K562 (cell line): ENCODE results near the gene ARHGEF7. TPM values are rescaled to one million over a fixed set of nuclear protein-coding genes. Genes with fewer than 3 reads are reported as not detected.

ENCODE experiments used
- ATAC-seq: fragments of 200-7000 bp; cut with Tn5 transposase; 3 replicates; pipeline ENCODE4 v1.9.1; 2020; ENCODE audit warnings: moderate library complexity
- BruUV-seq: library from RNA; stranded (reverse); fragments of 400-500 nt; replicated peaks from 2 replicates; lab custom pipeline; 2021; lab: Mats Ljungman, UMichigan
- CTCF ChIA-PET: fragments of 300-600 bp; formaldehyde crosslinking; extraction: SDS; loops from one replicate; lab custom pipeline; 2021; ENCODE audit warnings: low intra/inter-chr PET ratio; lab: Yijun Ruan, JAX
- POLR2A ChIA-PET: fragments of 300-600, 350-650 bp; sonication (Branson Sonifier 250); formaldehyde crosslinking; extraction: SDS; loops from one replicate; lab custom pipeline; 2021; ENCODE audit warnings: antibody characterized with exemption, inconsistent platforms; lab: Yijun Ruan, JAX
- DNase-seq, 4 experiments: peaks; one replicate each; pipeline versions ENCODE4 v3.0.0 to v3.0.0-alpha.2; 2011 to 2018; ENCODE audit warnings: low spot score in 3 of 4, mixed read lengths in 3 of 4; ENCODE audit errors: extremely low read depth in 1 of 4
- FAIRE-seq: peaks from 2 replicates; lab custom pipeline; 2011; peaks lifted over from hg19 to GRCh38; lab: Jason Lieb, UNC
- H2AFZ ChIP-seq: 2 replicates; pipeline ENCODE4 v1.6.0; 2011; ENCODE audit warnings: low read depth, low read length, control low read depth, inconsistent platforms
- H3K27ac ChIP-seq: fragments of 200-600 bp; 3 replicates; pipeline ENCODE4 v1.8.0; 2011; ENCODE audit warnings: low read depth, mild to moderate bottlenecking, control low read depth, inconsistent platforms, low read length, moderate library complexity, mixed read lengths; ENCODE audit errors: extremely low read depth
- H3K27me3 ChIP-seq, 2 experiments: fragments of 300-600 bp in 1 of 2; 2 replicates in 1 of 2; 3 replicates in 1 of 2; pipeline versions ENCODE4 v1.6.0 to v1.8.0; 2011; ENCODE audit warnings: inconsistent platforms in 2 of 2, low read length in 2 of 2, mild to moderate bottlenecking in 1 of 2, mixed read lengths in 1 of 2, moderate library complexity in 1 of 2; ENCODE audit not compliant: control insufficient read depth in 2 of 2, insufficient read depth in 2 of 2
- H3K36me3 ChIP-seq: fragments of 300-600 bp; 3 replicates; pipeline ENCODE4 v1.8.0; 2011; ENCODE audit warnings: mild to moderate bottlenecking, low read length, inconsistent platforms; ENCODE audit not compliant: control insufficient read depth, insufficient read depth
- H3K4me1 ChIP-seq, 2 experiments: fragments of 200-600 bp in 1 of 2; replicated peaks in 1 of 2; 2 replicates in 1 of 2; 3 replicates in 1 of 2; pipeline versions ENCODE4 v1.5.1 to v1.8.0; 2011; ENCODE audit warnings: inconsistent platforms in 2 of 2, low read length in 2 of 2, mild to moderate bottlenecking in 1 of 2, mixed read lengths in 1 of 2, moderate library complexity in 1 of 2; ENCODE audit not compliant: control insufficient read depth in 2 of 2, insufficient read depth in 2 of 2
- H3K4me2 ChIP-seq: 2 replicates; pipeline ENCODE4 v1.6.1; 2011; ENCODE audit warnings: low read length, control low read depth, inconsistent platforms, mixed read lengths; ENCODE audit not compliant: insufficient read depth
- H3K4me3 ChIP-seq: fragments of 200-600 bp; sonication (generic), shearing (Covaris generic); 2 replicates; pipeline ENCODE4 v1.5.1; 2016; ENCODE audit warnings: control low read depth, inconsistent platforms
- H3K79me2 ChIP-seq: fragments of 200-600 bp; 3 replicates; pipeline ENCODE4 v1.8.0; 2011; ENCODE audit warnings: low read length, inconsistent platforms; ENCODE audit not compliant: control insufficient read depth, insufficient read depth
- H3K9ac ChIP-seq, 2 experiments: 2 replicates each; pipeline versions ENCODE4 v1.6.0 to v1.6.1; 2011; ENCODE audit warnings: low read depth in 2 of 2, low read length in 2 of 2, control low read depth in 1 of 2, inconsistent platforms in 1 of 2, mild to moderate bottlenecking in 1 of 2, mixed read lengths in 1 of 2; ENCODE audit not compliant: insufficient read depth in 1 of 2
- H3K9me1 ChIP-seq: one replicate; pipeline ENCODE4 v1.6.0; 2011; ENCODE audit warnings: inconsistent platforms, mild to moderate bottlenecking, low read length, moderate library complexity; ENCODE audit not compliant: control insufficient read depth, insufficient read depth
- H3K9me3 ChIP-seq: replicated peaks from 2 replicates; pipeline ENCODE4 v1.5.1; 2011; ENCODE audit warnings: low read depth, low read length, inconsistent platforms; ENCODE audit not compliant: control insufficient read depth, insufficient read depth
- H4K20me1 ChIP-seq: replicated peaks from 2 replicates; pipeline ENCODE4 v1.6.1; 2011; ENCODE audit warnings: low read length, inconsistent platforms, mixed read lengths; ENCODE audit not compliant: control insufficient read depth, insufficient read depth
- CBX2 ChIP-seq: fragments of 200-600 bp; sonication (generic); IDR thresholded peaks from one replicate; pipeline ENCODE4 v1.6.1; 2012; ENCODE audit warnings: mild to moderate bottlenecking, low read length, inconsistent platforms; ENCODE audit not compliant: insufficient read depth, poor library complexity, severe bottlenecking
- CBX8 ChIP-seq: fragments of 200-600 bp; sonication (generic); IDR thresholded peaks from 2 replicates; pipeline ENCODE4 v1.6.1; 2012; ENCODE audit warnings: borderline replicate concordance, mixed run types, low read depth, mild to moderate bottlenecking, moderate library complexity, mixed read lengths, low read length, control low read depth, inconsistent platforms; ENCODE audit not compliant: poor library complexity, severe bottlenecking; ENCODE audit errors: extremely low read depth
- CCNT2 ChIP-seq: IDR thresholded peaks from 2 replicates; pipeline ENCODE4 v1.6.1; 2011; ENCODE audit warnings: borderline replicate concordance, low read depth, mild to moderate bottlenecking, moderate library complexity, mixed read lengths, low read length; ENCODE audit not compliant: insufficient read length; ENCODE audit errors: extremely low read depth
- CEBPG ChIP-seq, 3 experiments: fragments of 200-800 bp in 1 of 3; sonication (Bioruptor generic) in 1 of 3; sonication (generic) in 1 of 3; formaldehyde crosslinking in 1 of 3; IDR thresholded peaks in 2 of 3; conservative IDR thresholded peaks in 1 of 3; 2 replicates each; pipeline versions ENCODE4 v1.6.1 to v1.8.0; 2016 to 2022; ENCODE audit warnings: missing compliant biosample characterization in 2 of 3, missing genetic modification characterization in 2 of 3, mild to moderate bottlenecking in 1 of 3, missing genetic modification reagents in 1 of 3
- CTCF ChIP-seq, 3 experiments: IDR thresholded peaks in 2 of 3; conservative IDR thresholded peaks in 1 of 3; 2 replicates each; pipeline ENCODE4 v1.5.1; 2011 to 2012; ENCODE audit warnings: low read length in 3 of 3, mild to moderate bottlenecking in 3 of 3, control low read depth in 2 of 3, improper control_type of control experiment in 1 of 3, inconsistent platforms in 1 of 3, low read depth in 1 of 3, mixed read lengths in 1 of 3, moderate library complexity in 1 of 3; ENCODE audit not compliant: insufficient read depth in 2 of 3
- HNRNPK ChIP-seq: fragments of 200-400 bp; formaldehyde crosslinking; IDR thresholded peaks from one replicate; pipeline ENCODE4 v1.6.1; 2018; ENCODE audit warnings: mild to moderate bottlenecking, low read depth, low read length; ENCODE audit not compliant: poor library complexity, severe bottlenecking
- HNRNPL ChIP-seq: fragments of 200-400 bp; formaldehyde crosslinking; IDR thresholded peaks from 2 replicates; pipeline ENCODE4 v1.6.1; 2017; ENCODE audit warnings: low read depth, mild to moderate bottlenecking, low read length
- KAT2B ChIP-seq: IDR thresholded peaks from one replicate; pipeline ENCODE4 v1.6.1; 2012; ENCODE audit warnings: low read depth, mild to moderate bottlenecking, control low read depth, inconsistent platforms, low read length, moderate library complexity
- KHSRP ChIP-seq: fragments of 450-650 bp; IDR thresholded peaks from 2 replicates; pipeline ENCODE4 v1.6.1; 2017
- MTA1 ChIP-seq: fragments of 450-650 bp; IDR thresholded peaks from 2 replicates; pipeline ENCODE4 v1.6.1; 2017; ENCODE audit warnings: borderline replicate concordance
- NFIC ChIP-seq: fragments of 450-650 bp; IDR thresholded peaks from 2 replicates; pipeline ENCODE4 v1.6.1; 2017; ENCODE audit warnings: mild to moderate bottlenecking, inconsistent platforms
- PCBP2 ChIP-seq: fragments of 200-400 bp; formaldehyde crosslinking; IDR thresholded peaks from 2 replicates; pipeline ENCODE4 v1.6.1; 2018; ENCODE audit warnings: low read length, low read depth, mild to moderate bottlenecking, moderate library complexity; ENCODE audit not compliant: poor library complexity, severe bottlenecking
- SRSF3 ChIP-seq: fragments of 200-400 bp; formaldehyde crosslinking; IDR thresholded peaks from 2 replicates; pipeline ENCODE4 v1.6.1; 2016; ENCODE audit warnings: mild to moderate bottlenecking, low read length, moderate library complexity; ENCODE audit not compliant: insufficient read depth
- WGBS: fragments of 100-300 bp; shearing (Covaris generic); methylation state at CpG from one replicate; pipeline ENCODE4 v1.1.6; 2016; ENCODE audit warnings: low coverage, mixed read lengths; ENCODE audit not compliant: insufficient coverage; ENCODE audit errors: missing lambda C conversion rate; 5-methylcytosine and 5-hydroxymethylcytosine counted together
- in situ Hi-C: fragments of 300-500 bp; cut with MboI; formaldehyde crosslinking; loops from 4 replicates; pipeline ENCODE4 v1.15.0; 2018; ENCODE audit warnings: inconsistent platforms, mixed read lengths
- intact Hi-C: fragments of 100-400 bp; cut with micrococcal nuclease; formaldehyde crosslinking; loops from 2 replicates; pipeline ENCODE4 v1.14.2; 2022
- polyA plus RNA-seq, 8 experiments: library from polyadenylated mRNA; depleted of rRNA in 4 of 8; stranded (reverse) in 5 of 8; unstranded in 3 of 8; fragments of >200 nt; fragmentation: Nextera tagmentation in 2 of 8; fragmentation: Illumina TruSeq in 1 of 8; extraction: Ambion mirVana in 2 of 8; extraction: Trizol in 1 of 8; gene quantifications; 2 replicates each; pipeline versions ENCODE4 v1.2.1 to v1.2.3, GENCODE V29; 2011 to 2014; ENCODE audit warnings: inconsistent platforms in 1 of 8, missing spikeins in 1 of 8
- total RNA-seq, 7 experiments: library from RNA; depleted of rRNA in 6 of 7; stranded (reverse); fragments of >200 nt in 6 of 7; fragmentation: Illumina TruSeq in 2 of 7; extraction: Trizol in 2 of 7; gene quantifications; 2 replicates each; pipeline versions ENCODE4 v1.2.1 to v1.2.3, GENCODE V29; 2011 to 2021; ENCODE audit warnings: low replicate concordance in 1 of 7

ARHGEF7 gene
- total and polyA plus RNA-seq, 9 of the 15 experiments (the other 6 are each of a cell fraction or from before 2014, with no cell fraction given): 2.1 to 26.8 (median 17.5) TPM

GRCh38 chr13:111095911-111096501 is 19.1 kb upstream of the ARHGEF7 start:
- no TSS peak for BruUV-seq
- CTCF ChIA-PET: no interaction called here
- in situ Hi-C loops: no loop called here

GRCh38 chr13:111099290-111099689 is 15.8 kb upstream of the ARHGEF7 start:
- H3K4me1 ChIP-seq: peaks cover 0 to 7% of the 10 kb centered on the region in 2 experiments; a peak in 1 of 5 replicates
- H2AFZ ChIP-seq: no peak overlapping the region
- H3K27ac ChIP-seq: no peak overlapping the region
- no peak for DNase-seq
- H3K9me3 ChIP-seq: no peaks in the 10 kb centered on the region
- intact Hi-C loops (no loop called here), in situ Hi-C loops (no loop called here)
- no peak overlapping the region for H3K9ac ChIP-seq
- H3K4me2 ChIP-seq: no peak overlapping the region
- H3K36me3 ChIP-seq: no peaks in the 10 kb centered on the region
- TF ChIP-seq MTA1 (no peak), SRSF3 (no peak), NFIC (no peak), HNRNPK (no peak), CTCF (IDR thresholded peaks at IDR 0.05 in 2 of 3, conservative IDR thresholded peaks at IDR 0.05 in 1 of 3; ENCODE audit: insufficient read depth in 2 of 3, low read depth in 1 of 3, low read length in 3 of 3) (0 out of 6 replicates have a peak, but pooled peaks of 1 of the 3 experiments have one; percentile 9), CEBPG (CRISPR knock-in tag; IDR thresholded peaks at IDR 0.05) (no peak), CEBPG (tag; conservative IDR thresholded peaks at IDR 0.05 in 1 of 2, IDR thresholded peaks at IDR 0.05 in 1 of 2) (no peak), KAT2B (no peak)
- POLR2A ChIA-PET: no interaction called here
- no peaks in the 10 kb centered on the region for H3K79me2 ChIP-seq
- no peaks in the 10 kb centered on the region for H3K9me1 ChIP-seq
- BruUV-seq: no TSS peak
- WGBS: 0% methylated on average over 1 of the region's 1 CpG
- no peak for ATAC-seq
- no peak for FAIRE-seq
- no peaks in the 10 kb centered on the region for H4K20me1 ChIP-seq
- no peak overlapping the region for H3K4me3 ChIP-seq
- H3K27me3 ChIP-seq: peaks cover 13 to 14% of the 10 kb centered on the region in 2 experiments; a peak in 4 of 5 replicates
- CTCF ChIA-PET: no interaction called here

More at GRCh38 chr13:111095911-111096501, 19.1 kb upstream of the ARHGEF7 start:
- 20% methylated on average over 9 of the region's 9 CpGs for WGBS
- Histone ChIP-seq H2AFZ (no peak overlapping the region), H3K4me2 (no peak overlapping the region), H3K9me3 (no peaks in the 10 kb centered on the region), H3K9me1 (no peaks in the 10 kb centered on the region), H4K20me1 (no peaks in the 10 kb centered on the region), H3K4me3 (no peak overlapping the region), H3K4me1 (peaks cover 0 to 11% of the 10 kb centered on the region in 2 experiments; a peak in 2 of 5 replicates), H3K79me2 (no peaks in the 10 kb centered on the region), H3K36me3 (no peaks in the 10 kb centered on the region), H3K9ac (no peak overlapping the region), H3K27me3 (peaks cover 27 to 39% of the 10 kb centered on the region in 2 experiments; a peak in 4 of 5 replicates), H3K27ac (no peak overlapping the region)
- DNase-seq (no peak), ATAC-seq (no peak), FAIRE-seq (no peak)
- no peak for TF ChIP-seq CCNT2
- TF ChIP-seq HNRNPL: no peak
- TF ChIP-seq CBX8: peak; percentile 89
- peak; percentile 66 for TF ChIP-seq CBX2
- no peak for TF ChIP-seq PCBP2
- TF ChIP-seq KHSRP: no peak
- POLR2A ChIA-PET: no interaction called here
- intact Hi-C loops: no loop called here
